Endodermal cell (in vitro differentiated cells): Measurements from ENCODE around the gene ST3GAL3. TPM values are rescaled to one million over a fixed set of nuclear protein-coding genes. Genes with fewer than 3 reads are reported as not detected.

Experiments used
- DNase-seq: peaks from one replicate; pipeline ENCODE4 v3.0.0-alpha.2; 2017
- H3K27ac ChIP-seq: 2 replicates; pipeline ENCODE4 v1.5.1; 2013; ENCODE audit warnings: mild to moderate bottlenecking, low read depth, low read length, moderate library complexity
- H3K27me3 ChIP-seq: 2 replicates; pipeline ENCODE4 v1.6.1; 2013; ENCODE audit warnings: mild to moderate bottlenecking, low read length, moderate library complexity; ENCODE audit not compliant: insufficient read depth, control insufficient read depth, poor library complexity, severe bottlenecking
- H3K36me3 ChIP-seq: 2 replicates; pipeline ENCODE4 v1.7.0; 2013; ENCODE audit warnings: mild to moderate bottlenecking, low read length, moderate library complexity; ENCODE audit not compliant: control insufficient read depth, insufficient read depth
- H3K4me1 ChIP-seq: one replicate; pipeline ENCODE4 v1.7.0; 2013; ENCODE audit warnings: low read length; ENCODE audit not compliant: control insufficient read depth, insufficient read depth
- H3K4me3 ChIP-seq: 2 replicates; pipeline ENCODE4 v1.5.1; 2013; ENCODE audit warnings: mild to moderate bottlenecking, low read length, moderate library complexity
- H3K9ac ChIP-seq: 2 replicates; pipeline ENCODE4 v1.6.1; 2013; ENCODE audit warnings: mild to moderate bottlenecking, low read length, moderate library complexity; ENCODE audit not compliant: poor library complexity, severe bottlenecking; ENCODE audit errors: extremely low read depth
- H3K9me3 ChIP-seq: 2 replicates; pipeline ENCODE4 v1.6.1; 2013; ENCODE audit warnings: mild to moderate bottlenecking, low read length, moderate library complexity; ENCODE audit not compliant: control insufficient read depth
- H3K27ac Mint-ChIP-seq: 2 replicates; pipeline ENCODE4 v1.8.0; 2020; ENCODE audit warnings: mixed read lengths
- H3K27me3 Mint-ChIP-seq: 2 replicates; pipeline ENCODE4 v1.8.0; 2021; ENCODE audit warnings: mild to moderate bottlenecking, mixed read lengths; ENCODE audit not compliant: insufficient read depth
- H3K36me3 Mint-ChIP-seq: 2 replicates; pipeline ENCODE4 v1.8.0; 2020; ENCODE audit warnings: low read depth, mixed read lengths
- H3K4me1 Mint-ChIP-seq: 2 replicates; pipeline ENCODE4 v1.8.0; 2020; ENCODE audit warnings: mixed read lengths
- H3K4me3 Mint-ChIP-seq: 2 replicates; pipeline ENCODE4 v1.8.0; 2020; ENCODE audit warnings: mild to moderate bottlenecking, moderate library complexity, mixed read lengths
- H3K9me3 Mint-ChIP-seq: 2 replicates; pipeline ENCODE4 v1.8.0; 2020; ENCODE audit warnings: mild to moderate bottlenecking, mixed read lengths
- WGBS, 2 experiments: methylation state at CpG; one replicate each; pipeline versions ENCODE4 v1.1.5 to v1.1.7; 2013; ENCODE audit warnings: missing lambda C conversion rate in 2 of 2, mixed read lengths in 1 of 2; ENCODE audit not compliant: insufficient coverage in 1 of 2, insufficient read length in 1 of 2; 5-methylcytosine and 5-hydroxymethylcytosine counted together
- microRNA-seq: library from miRNA; unstranded; fragments of <30 nt; microRNA quantifications from one replicate; pipeline ENCODE4 v1.2.0, GENCODE V29; 2020; ENCODE audit warnings: borderline microRNAs expressed
- total RNA-seq, 2 donors: library from RNA; stranded (reverse); fragmentation: NEBNext Ultra II Directional in 1 of 2; extraction: Animal tissue kit (Norgen Biotek cat#: 25700) in 1 of 2; gene quantifications; 2 replicates in 1 of 2; 3 replicates in 1 of 2; pipeline ENCODE4 v1.2.1, GENCODE V29; 2021
- TF ChIP-seq, protein P1 (sequence below): fragments of 200-600 bp; sonication (generic); conservative IDR thresholded peaks from 2 replicates; pipeline ENCODE4 v1.5.0; 2021; ENCODE audit warnings: antibody characterized with exemption, mild to moderate bottlenecking

Gene ST3GAL3
- total RNA-seq, 2 donors from 2014 or later, result 15.5 to 15.9 TPM

DNA sequence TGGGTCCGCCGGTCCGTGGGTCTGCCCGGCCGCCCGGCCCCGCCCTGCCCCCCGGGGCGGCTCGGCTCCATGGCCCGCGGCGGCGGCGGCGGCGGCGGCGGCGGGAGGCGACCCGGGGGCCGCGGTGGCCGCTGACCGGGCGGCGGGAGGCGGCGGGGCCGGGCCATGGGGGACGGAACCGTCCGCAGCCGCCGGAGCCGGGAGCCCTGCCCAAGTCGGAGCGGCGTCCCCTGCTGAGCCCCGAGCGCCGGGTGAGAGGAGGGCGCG, 271.9 kb downstream of the ST3GAL3 start:
- H3K27ac Mint-ChIP-seq, result no peak overlapping the region
- Histone ChIP-seq H3K36me3 (peaks cover 20% of the 10 kb centered on the region), H3K9ac (peak overlapping the region; percentile 63), H3K9me3 (no peaks in the 10 kb centered on the region), H3K27me3 (no peaks in the 10 kb centered on the region), H3K4me3 (peak overlapping the region; percentile 85), H3K4me1 (peaks cover 7% of the 10 kb centered on the region), H3K27ac (peak overlapping the region; percentile 46)
- peaks cover 34% of the 10 kb centered on the region for H3K36me3 Mint-ChIP-seq
- H3K4me3 Mint-ChIP-seq, result peak overlapping the region; percentile 85
- TF ChIP-seq, protein P1, sequence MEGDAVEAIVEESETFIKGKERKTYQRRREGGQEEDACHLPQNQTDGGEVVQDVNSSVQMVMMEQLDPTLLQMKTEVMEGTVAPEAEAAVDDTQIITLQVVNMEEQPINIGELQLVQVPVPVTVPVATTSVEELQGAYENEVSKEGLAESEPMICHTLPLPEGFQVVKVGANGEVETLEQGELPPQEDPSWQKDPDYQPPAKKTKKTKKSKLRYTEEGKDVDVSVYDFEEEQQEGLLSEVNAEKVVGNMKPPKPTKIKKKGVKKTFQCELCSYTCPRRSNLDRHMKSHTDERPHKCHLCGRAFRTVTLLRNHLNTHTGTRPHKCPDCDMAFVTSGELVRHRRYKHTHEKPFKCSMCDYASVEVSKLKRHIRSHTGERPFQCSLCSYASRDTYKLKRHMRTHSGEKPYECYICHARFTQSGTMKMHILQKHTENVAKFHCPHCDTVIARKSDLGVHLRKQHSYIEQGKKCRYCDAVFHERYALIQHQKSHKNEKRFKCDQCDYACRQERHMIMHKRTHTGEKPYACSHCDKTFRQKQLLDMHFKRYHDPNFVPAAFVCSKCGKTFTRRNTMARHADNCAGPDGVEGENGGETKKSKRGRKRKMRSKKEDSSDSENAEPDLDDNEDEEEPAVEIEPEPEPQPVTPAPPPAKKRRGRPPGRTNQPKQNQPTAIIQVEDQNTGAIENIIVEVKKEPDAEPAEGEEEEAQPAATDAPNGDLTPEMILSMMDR, result no peak
- no peak for DNase-seq
- WGBS, 2 experiments, result 0% methylated on average over 16 to 45 of the region's 45 CpGs
- H3K4me1 Mint-ChIP-seq, result peaks cover 23% of the 10 kb centered on the region
- H3K9me3 Mint-ChIP-seq, result no peaks in the 10 kb centered on the region
- H3K27me3 Mint-ChIP-seq, result no peaks in the 10 kb centered on the region

DNA sequence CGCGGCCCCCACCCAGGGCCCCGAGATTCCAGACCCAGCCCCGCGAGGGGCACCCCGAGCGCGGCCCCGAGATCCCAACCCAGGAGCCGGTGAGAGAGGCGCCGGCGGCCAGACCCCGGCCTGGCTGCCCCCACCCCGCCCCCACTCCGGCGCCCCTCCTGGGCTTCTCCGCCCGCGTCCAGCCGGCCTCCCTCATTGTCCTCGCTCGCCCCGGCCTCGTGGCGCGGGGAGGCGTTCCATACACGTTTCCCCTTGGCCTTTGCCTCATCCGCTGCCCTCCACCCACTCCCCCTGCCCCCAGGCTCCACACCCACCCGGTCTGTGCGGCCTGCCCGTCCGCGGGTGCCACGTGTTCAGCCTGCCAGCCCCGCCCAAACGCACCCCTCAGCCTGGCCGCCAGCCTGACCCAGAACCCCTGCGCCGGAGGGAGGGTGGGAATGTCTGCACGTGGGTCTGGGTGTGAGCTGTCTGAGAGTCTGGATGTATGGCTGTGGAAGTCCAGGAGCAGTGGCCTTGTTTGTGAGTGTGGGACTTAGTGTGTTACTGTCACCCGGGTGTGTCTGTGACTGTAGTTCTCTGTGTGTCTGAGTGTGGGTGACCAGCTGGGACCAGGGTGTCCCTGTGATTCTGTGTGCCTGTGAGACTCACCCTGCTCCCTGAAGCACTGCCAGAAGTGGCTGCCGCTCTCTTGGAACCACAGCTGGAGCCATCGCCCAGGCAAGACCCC, 272.4 kb downstream of the ST3GAL3 start:
- Histone ChIP-seq H3K9me3 (no peaks in the 10 kb centered on the region), H3K4me1 (peaks cover 7% of the 10 kb centered on the region), H3K27ac (peak overlapping the region; percentile 46), H3K4me3 (peak overlapping the region; percentile 85), H3K9ac (peak overlapping the region; percentile 63), H3K27me3 (no peaks in the 10 kb centered on the region), H3K36me3 (peaks cover 20% of the 10 kb centered on the region)
- 5 to 13% methylated on average over 8 to 45 of the region's 45 CpGs for WGBS, 2 experiments
- no peaks in the 10 kb centered on the region for H3K27me3 Mint-ChIP-seq
- DNase-seq, result peak; percentile 74
- H3K36me3 Mint-ChIP-seq, result peaks cover 37% of the 10 kb centered on the region
- H3K9me3 Mint-ChIP-seq, result no peaks in the 10 kb centered on the region
- TF ChIP-seq, protein P1, result no peak
- peaks cover 22% of the 10 kb centered on the region for H3K4me1 Mint-ChIP-seq
- H3K4me3 Mint-ChIP-seq, result peak overlapping the region; percentile 81
- H3K27ac Mint-ChIP-seq, result peak overlapping the region; percentile 86

DNA sequence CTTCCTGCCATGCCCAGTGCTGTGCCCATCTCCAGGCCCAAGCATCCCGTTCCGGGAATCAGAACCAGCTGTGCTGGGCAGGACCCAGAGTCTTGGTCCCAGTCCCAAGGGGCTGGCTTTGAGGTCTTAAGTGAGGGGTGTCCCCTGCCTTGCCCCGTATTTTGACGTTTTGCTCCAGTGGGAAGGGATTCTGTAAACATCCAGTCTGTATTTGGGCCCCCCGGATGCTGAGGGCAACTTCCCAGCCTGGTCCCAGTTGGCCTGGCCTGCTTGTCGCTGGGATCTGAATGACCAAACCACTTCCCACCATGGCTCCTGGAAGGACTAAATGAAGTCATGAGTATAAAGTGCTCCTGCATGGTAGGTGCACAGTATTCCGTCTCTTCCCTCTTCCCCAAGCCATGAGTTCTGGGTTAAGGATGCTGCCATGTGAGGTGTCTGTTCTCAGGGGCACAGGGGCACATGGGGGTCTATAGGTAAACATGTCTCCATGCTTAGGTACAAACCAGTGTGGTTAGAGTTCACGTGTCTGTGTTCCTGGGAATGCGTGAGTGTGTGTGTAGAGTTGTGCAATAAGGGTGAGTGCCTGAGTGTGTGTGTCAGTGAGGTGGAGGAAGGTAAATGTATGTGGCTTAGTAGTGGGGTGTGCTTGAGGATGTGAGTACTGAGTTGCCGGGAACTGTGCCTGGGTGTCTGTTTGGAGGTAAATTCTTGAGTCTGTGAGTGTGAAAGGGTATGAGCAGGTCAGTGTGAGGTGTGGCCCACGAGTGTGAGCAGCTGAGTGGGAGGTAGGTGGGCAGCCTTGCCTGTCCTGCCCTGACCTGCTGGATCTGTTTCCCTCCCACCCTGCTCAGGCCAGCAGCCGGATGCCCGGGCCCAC, 273.2 kb downstream of the ST3GAL3 start:
- H3K9me3 ChIP-seq, result no peaks in the 10 kb centered on the region
- H3K4me3 ChIP-seq, result peak overlapping the region; percentile 85
- Mint-ChIP-seq H3K36me3 (peaks cover 41% of the 10 kb centered on the region), H3K4me1 (peaks cover 21% of the 10 kb centered on the region), H3K9me3 (no peaks in the 10 kb centered on the region), H3K27ac (peak overlapping the region; percentile 86), H3K27me3 (no peaks in the 10 kb centered on the region), H3K4me3 (peak overlapping the region; percentile 81)
- H3K27ac ChIP-seq, result no peak overlapping the region
- H3K9ac ChIP-seq, result peak overlapping the region; percentile 63
- 84 to 85% methylated on average over 6 to 13 of the region's 13 CpGs for WGBS, 2 experiments
- no peaks in the 10 kb centered on the region for H3K27me3 ChIP-seq
- TF ChIP-seq, protein P1, result no peak
- H3K4me1 ChIP-seq, result peaks cover 7% of the 10 kb centered on the region
- H3K36me3 ChIP-seq, result peaks cover 21% of the 10 kb centered on the region
- no peak for DNase-seq

Small RNAs within 50 kb of the gene (microRNA-seq; reads per million reads assigned to microRNA genes)
- gene MIR6079, result not detected

Other genes starting within 250 kb of the ST3GAL3 start
- 100 to 1,000 TPM; 203 to 250 TPM for gene PTPRF, start 176.7 kb upstream of the ST3GAL3 start, total RNA-seq
- 10 to 100 TPM; 54.7 to 74.4 TPM for gene KDM4A, start 57.4 kb upstream of the ST3GAL3 start, total RNA-seq
- gene ARTN, start 226.3 kb downstream of the ST3GAL3 start, total RNA-seq, result 1 to 10 TPM; 3.3 to 4.4 TPM
- 10 to 100 TPM; 18.6 to 21.5 TPM for gene IPO13, start 239.4 kb downstream of the ST3GAL3 start, total RNA-seq